NCI-H524 treated with DMSO at 0.1 percent for 48 hours (cell line): Measurements from ENCODE around the gene INSC.
"Not testable (repeated sequence)": the region's sequence is repeated elsewhere in the genome, so short reads cannot be mapped to it uniquely, and the experiment has no call there.

Experiments
- DNase-seq: peaks from one replicate; lab custom pipeline; 2025; lab: John Stamatoyannopoulos, UW

INSC gene

DNA sequence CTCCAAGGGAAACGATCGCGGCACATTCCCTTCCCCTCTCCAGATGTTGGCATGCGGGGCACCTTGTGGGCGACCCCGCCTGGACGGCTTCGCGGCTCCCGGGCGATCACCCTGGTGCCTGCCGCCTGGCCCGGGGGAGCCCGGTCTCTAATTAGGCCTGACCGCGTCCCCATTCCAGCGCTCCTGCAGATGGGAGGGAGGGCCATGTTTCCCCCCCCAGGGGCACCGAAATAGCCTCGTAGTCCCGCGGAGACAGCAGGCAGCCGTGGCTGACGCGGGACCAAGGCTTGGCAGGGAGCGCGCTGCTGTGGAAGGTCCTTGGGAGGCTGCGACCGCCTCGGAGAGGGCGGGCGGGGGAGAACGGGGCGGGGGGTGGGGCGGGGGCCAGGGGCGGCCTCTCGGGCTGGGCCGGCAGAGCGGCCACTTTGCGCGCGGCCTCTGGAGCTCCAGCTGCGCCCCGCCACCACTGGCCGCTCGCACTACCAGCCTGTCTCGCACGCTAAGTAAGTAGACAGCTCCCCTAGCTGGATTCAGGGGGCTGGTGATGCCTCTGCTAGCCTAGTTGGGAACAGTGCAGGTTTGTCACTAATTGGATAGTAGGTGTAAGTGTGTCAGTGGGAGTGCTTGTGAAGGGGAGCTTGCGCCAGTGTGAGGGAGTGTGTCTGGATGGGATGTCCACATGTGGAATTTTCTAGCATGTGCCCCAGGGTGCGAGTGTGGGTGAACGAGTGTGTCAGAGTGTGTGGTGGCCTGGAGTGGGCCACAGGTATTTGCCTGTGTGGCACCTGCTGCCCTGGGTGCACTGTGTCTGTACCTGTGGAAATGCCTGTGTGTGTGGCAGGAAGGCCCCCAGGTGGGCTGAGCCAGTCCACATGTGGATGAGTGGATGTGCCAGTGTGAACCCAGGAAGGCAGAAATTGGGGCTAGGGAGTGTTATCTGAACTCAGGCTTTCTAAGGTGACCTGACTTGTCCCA is at the start of gene INSC:
Gene INSC (plus strand): TSS at position 423 of the 975 bp plus-strand sequence. CDS start 34,252 bp downstream, outside the sequence.
- DNase-seq, result no peak

DNA sequence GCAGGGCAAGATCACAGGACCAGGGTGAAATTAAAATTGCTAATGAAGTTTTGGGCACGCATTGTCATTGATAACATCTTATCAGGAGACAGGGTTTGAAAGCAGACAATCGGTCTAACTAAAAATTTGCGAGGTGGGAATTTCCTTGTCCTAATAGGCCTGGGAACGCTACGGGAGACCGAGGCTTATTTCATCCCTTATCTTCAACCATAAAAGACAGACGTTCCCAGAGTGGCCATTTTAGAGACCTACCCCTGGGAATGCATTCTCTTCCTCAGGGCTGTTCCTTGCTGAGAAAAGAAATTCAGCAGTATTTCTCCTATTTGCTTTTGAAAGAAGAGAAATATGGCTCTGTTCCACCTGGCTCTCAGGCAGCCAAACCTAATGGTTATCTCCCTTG is 45.0 kb upstream of the INSC start:
- DNase-seq, result not testable (repeated sequence)

GRCh38 chr11:15071556-15072255 is 43.0 kb upstream of the INSC start:
- no peak for DNase-seq

DNA sequence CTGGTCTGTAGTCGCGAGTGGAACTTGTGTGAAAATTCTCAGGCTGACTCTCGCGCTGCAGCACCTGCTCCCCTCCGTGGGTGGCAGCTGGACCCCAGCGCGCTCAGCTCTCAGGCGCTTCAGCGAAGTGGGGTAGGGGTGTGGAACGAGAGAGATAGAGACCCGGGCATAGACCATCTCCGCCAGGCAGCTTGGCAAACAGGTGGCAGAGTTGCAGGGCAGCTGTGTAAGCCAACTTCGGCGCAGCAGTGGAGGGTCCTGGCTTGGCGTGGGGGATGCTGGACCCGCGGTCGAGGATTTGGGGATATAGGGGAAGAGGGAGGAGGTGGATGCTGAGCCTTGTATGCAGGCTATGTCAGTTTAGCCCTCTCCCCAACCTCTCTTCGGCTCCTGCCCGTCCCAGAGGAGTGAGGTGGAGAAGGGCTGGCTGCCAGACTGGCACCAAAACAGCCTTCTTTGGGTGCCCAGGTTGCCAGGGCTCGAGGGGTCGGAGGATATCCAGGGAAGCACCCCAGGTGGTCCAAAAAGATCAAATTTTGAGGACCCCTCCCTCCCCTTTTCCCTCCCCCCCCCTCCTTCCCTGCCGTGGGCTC is 42.1 kb upstream of the INSC start:
- DNase-seq, result no peak

- DNase-seq, result no peak
Observed at GRCh38 chr11:15073361-15074205, 41.1 kb upstream of the INSC start, which contains the start of gene CALCB. Gene CALCB (plus strand): TSS chr11:15073593. CDS start chr11:15074719, 1,126 bp downstream.

GRCh38 chr11:15074206-15075161 is 40.2 kb upstream of the INSC start:
- peak; percentile 56 for DNase-seq

DNA sequence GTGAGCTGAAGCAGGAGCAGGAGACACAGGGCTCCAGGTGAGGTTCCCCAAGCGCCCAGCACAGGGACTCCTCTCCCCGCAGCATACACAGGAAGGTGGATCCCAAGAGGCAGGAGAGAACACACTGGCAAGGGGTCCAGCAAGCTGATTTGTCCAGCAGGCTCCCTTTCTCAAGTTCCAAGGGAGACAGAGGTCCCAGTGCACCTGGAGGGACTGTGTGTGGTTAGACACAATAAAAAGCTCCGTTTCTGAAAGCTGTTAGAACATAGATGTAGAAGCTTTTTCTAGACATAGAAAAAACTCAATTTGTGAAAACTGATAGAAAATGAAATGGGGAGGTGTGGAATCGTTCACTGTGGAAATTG is 39.6 kb upstream of the INSC start:
- no peak for DNase-seq

- DNase-seq, result no peak
Observed at GRCh38 chr11:15091175-15091574, 23.5 kb upstream of the INSC start.

GRCh38 chr11:15091625-15092024 is 23.1 kb upstream of the INSC start:
- DNase-seq, result no peak

GRCh38 chr11:15093432-15093831 is 21.3 kb upstream of the INSC start:
- DNase-seq, result no peak

DNA sequence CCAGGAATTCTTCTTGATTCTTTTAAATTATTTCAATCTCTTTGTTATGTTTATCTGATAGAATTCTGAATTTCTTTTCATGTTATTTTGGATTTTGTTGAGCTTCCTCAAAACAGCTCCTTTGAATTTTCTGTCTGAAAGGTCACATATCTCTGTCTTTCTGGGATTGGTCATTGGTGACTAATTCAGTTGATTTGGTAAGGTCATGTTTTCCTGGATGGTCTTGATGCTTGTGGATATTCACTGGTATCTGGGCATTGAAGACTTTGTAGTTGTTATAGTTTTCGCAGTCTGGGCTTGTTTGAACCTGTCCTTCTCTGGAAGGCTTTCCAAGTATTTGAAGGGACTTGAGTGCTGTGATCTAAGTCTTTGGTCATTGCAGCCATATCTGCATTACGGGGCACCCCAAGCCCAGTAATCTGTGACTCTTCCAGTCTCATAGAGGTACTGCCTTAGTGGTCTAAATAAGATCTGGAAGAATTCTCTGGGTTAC is 18.9 kb upstream of the INSC start:
- no peak for DNase-seq

GRCh38 chr11:15097411-15097810 is 17.3 kb upstream of the INSC start:
- DNase-seq, result no peak

DNA sequence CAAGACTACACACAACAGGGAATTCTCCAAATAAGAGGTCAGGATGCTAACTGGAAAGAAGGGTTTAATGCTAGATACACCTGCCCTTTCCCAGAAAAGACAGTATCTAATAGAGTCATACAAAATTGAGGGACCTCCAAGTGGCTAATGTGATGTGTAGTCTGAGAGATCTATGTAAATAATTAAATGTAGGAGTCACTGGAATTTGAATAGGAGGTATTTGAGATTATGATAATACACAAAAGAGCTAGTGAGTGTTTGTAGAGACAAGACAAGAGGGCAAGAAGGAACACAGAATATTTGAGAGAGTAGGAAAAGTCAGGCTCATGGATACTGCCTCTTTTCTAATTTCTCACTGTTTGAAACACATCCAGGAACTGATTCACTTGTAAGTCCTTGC is 15.5 kb upstream of the INSC start:
- DNase-seq, result no peak

GRCh38 chr11:15101072-15101709 is 13.5 kb upstream of the INSC start:
- DNase-seq, result no peak

- no peak for DNase-seq
Observed at GRCh38 chr11:15104166-15104565, 10.6 kb upstream of the INSC start.

DNA sequence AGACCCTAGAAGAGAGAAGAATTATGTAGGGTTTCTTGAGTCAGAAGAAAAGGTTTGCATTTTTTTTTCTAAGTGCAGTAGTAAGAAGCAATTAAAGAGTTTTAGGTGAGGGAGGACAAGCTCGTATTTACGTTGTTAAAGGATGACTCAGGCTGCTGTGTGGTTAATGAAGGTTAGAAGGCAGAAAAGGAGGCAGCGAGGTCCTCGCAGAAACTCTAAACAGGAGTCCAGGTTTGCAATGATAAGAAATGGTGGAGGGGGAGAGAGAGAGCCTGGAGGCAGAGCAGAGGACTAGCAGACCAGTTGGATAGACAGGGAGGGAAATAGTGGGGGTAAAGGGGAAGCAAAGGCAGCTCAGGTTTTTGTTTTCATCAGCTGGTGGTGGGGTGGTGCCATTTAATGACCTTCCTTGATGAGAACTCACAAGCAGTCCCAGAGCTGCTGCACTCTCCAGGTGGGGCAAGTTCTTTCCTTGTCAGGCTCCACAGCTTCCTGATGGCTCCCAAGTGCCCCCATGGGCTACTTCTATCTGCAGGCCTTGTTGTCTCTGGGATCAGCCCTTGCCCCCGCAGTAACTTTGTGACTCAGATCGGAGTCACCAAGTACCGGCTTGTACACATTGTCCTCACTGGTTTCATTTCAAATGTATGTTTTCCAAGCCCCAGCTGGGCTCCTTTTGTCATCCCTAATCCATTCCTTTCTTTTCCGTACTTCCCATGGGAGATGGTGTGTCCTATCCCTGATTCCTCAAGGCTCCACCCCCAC is 8.3 kb upstream of the INSC start:
- no peak for DNase-seq

- DNase-seq, result no peak
Observed at GRCh38 chr11:15107730-15108515, 6.8 kb upstream of the INSC start.

DNA sequence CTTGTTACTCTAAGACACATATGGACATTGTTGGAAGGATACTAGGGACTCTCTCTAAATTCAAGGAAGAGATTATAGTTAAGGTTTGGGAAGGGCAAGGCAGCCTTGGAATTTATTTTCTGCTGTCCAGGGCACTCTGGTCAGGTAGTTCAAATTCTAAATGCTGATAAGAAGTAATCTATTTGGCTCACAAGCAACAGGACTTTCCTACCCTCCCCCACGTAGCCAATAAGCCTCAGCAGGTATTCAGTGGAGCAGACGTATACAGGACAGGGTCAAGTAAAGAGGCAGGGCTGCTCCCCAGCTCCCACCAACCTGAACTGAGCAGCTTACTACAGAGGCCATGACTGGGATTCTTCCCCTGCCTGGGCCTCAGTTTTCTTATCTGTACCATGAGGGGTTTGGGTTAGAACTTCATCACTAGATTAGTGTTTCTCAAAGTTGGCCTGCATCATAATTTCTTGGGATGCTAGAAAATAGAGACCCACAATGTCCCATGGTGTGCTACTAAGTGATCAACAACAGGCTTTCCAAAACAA is 6.1 kb upstream of the INSC start:
- DNase-seq, result no peak
